GM18505 (cell line): ENCODE data around the gene KRTAP4-11.
"Not testable (repeated sequence)": the region's sequence is repeated elsewhere in the genome, so short reads cannot be mapped to it uniquely, and the experiment has no call there.

ENCODE experiments used
- ATAC-seq: cut with Tn5 transposase; IDR thresholded peaks from one replicate; pipeline ENCODE4 v1.9.1; 2021; ENCODE audit not compliant: unreplicated experiment
- POLR2A ChIP-seq: IDR thresholded peaks from 4 replicates; pipeline ENCODE4 v1.6.1; 2011; ENCODE audit warnings: borderline replicate concordance; ENCODE audit not compliant: insufficient read depth, insufficient read length; ENCODE audit errors: extremely low read depth

Gene KRTAP4-11

DNA sequence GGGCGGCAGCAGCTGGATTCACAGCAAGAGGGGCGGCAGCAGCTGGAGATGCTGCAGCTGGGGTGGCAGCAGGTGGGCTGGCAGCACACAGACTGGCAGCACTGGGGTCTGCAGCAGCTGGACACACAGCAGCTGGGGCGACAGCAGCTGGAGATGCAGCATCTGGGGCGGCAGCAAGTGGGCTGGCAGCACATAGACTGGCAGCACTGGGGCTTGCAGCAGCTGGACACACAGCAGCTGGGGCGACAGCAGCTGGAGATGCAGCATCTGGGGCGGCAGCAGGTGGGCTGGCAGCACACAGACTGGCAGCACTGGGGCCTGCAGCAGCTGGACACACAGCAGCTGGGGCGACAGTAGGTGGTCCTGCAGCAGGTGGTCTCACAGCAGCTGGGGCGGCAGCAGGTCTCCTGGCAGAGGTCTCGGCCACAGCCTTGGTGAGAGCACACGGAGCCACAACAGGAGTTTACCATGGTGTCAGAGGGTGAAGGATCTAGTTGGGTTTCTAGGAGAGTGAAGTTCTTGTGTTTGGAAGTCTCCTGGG is at the start of gene KRTAP4-11:
Gene KRTAP4-11 (minus strand): TSS at position 528 of the 541 bp plus-strand sequence. CDS start 58 bp downstream, at position 470.
- not testable (repeated sequence) for ATAC-seq

DNA sequence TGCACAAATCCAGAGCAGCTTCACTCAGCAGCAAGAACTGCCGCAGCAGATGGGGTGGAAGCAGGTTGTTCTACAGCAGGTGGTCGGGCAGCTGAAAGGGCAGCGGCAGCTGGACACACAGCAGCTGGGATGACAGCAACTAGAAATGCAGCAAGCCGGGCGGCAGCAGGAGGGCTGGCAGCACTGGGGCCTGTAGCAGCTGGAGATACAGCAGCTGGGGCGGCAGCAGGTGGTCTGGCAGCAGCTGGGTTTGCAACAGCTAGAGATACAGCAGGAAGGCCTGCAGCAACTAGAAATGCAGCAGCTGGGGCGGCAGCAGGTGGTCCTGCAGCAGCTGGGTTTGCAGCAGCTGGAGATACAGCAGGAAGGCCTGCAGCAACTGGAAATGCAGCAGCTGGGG is 49.4 kb upstream of the KRTAP4-11 start:
- no peak for TF ChIP-seq POLR2A

DNA sequence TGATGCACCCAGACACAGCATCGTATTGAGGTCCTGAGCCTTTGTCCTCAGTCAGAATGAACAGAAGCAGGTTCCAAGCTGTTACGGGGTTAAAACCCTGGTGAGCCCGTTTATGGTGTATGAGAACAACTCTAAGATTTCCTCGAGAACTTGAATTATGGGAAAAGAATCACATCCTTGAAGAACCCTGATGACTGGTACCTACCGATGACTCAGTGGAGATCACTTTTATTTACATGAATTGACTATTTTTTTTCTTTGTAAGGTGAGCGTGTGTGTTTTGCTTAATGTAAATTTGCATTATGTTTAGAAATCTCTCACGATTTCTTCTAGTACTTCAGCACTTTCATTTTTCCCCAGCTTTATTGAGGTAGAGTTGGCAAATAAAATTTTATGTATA is 45.7 kb upstream of the KRTAP4-11 start:
- no peak for ATAC-seq
- no peak for TF ChIP-seq POLR2A

More for the DNA sequence above, 49.4 kb upstream of the KRTAP4-11 start:
- no peak for ATAC-seq

DNA sequence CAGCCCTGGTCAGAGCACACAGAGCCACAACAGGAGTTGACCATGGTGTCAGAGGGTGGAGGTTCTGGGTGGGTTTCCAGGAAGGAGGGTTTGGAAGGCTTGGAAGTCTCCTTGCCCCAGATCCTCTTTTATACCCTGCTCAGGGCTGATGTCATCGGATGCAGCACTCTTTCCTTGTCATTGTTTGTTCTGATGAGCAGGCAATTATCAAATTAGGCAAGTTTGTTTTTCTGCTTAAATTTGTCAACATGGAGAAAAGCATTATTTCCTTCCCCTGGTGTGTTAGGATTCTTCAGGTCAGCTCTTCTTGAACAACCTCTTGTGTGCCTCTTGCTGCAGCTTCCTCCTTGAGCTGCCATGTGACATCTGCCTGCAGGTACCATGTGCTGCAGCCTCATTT is 42.5 kb upstream of the KRTAP4-11 start, which contains the start of gene KRTAP4-4:
Gene KRTAP4-4 (minus strand): TSS at position 101 of the 400 bp plus-strand sequence. CDS start 57 bp downstream, at position 44.
- ATAC-seq: no peak
- TF ChIP-seq POLR2A: no peak

DNA sequence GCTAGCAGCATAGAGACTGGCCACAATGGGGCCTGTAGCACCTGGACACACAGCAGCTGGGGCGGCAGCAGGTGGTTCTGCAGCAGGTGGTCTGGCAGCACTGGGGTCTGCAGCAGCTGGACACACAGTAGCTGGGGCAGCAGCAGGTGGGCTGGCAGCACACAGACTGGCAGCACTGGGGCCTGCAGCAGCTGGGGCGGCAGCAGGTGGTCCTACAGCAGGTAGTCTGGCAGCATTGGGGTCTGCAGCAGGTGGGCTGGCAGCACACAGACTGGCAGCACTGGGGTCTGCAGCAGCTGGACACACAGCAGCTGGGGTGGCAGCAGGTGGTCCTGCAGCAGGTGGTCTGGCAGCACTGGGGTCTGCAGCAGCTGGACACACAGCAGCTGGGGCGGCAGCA is 42.0 kb upstream of the KRTAP4-11 start:
- not testable (repeated sequence) for ATAC-seq

DNA sequence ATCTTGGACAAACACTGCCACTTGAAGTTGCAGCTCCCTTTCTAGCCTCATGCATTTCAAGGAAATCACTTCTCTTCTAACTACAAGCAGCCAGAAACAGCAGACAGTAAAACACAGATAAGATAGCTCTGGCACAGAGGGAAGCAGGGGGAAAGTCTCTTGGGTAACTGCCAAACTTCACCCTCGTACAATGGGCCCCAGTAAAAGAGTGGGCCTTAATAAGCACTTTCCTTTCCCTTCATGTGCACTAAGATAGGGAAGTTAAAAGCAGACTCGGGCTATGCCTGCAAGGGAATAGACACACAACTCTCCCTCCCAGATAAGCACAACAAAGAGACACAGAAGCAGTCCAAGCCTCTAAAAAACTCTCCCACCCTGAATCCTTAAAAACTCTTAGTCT is 35.7 kb upstream of the KRTAP4-11 start:
- no peak for TF ChIP-seq POLR2A
- ATAC-seq: no peak

DNA sequence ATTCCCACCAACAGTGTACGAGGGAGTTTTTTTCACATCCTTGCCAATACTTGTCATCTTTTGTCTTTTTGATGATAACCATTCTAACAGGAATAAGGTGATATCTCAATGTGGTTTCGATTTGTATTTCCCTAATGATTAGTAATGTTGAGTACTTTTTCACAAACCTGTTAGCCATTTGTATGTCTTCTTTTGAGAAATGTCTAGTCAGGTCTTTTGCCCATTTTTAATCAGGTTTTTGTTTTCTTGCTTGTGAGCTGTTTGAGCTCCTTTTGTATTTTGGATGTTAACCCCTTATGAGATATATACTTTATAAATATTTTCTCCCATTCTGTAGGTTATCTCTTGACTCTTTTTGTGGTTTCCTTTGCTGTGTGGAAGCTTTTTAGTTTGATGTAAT is 33.4 kb upstream of the KRTAP4-11 start:
- no peak for ATAC-seq
- TF ChIP-seq POLR2A: no peak

DNA sequence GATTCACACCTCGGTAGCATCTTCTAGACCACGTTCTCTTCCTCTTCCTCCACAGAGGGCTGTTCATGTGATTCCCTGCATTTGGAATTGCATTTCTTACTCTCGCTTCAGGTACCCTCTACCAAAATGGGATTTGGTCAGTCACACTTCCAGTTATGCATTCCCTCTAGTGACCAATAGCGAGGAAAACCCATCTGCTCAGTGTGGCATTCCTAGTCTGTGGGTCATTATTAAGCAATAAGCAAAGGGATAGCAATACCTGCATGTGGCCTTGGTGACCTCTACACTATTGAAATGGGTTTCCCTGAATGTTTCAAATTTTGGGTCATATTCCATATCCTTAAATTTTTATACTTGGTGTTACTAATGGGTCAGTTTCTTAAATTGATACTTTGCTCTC is 31.9 kb upstream of the KRTAP4-11 start:
- no peak for TF ChIP-seq POLR2A
- ATAC-seq: no peak

DNA sequence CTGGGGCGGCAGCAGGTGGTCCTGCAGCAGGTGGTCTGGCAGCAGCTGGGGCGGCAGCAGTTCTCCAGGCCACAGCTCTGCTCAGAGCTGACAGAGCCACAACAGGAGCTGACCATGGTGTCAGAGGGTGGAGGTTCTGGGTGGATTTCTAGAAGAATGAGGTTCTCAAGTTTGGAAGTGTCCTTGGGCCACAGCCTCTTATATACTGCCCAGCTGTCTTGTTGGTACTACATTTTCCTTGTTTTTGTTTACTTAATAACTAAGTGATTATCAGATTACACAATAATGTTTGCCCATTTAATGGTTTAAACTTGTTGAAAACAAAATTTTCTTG is 31.4 kb upstream of the KRTAP4-11 start, which contains the start of gene KRTAP4-5:
Gene KRTAP4-5 (minus strand): TSS at position 174 of the 334 bp plus-strand sequence. CDS start 58 bp downstream, at position 116.
- TF ChIP-seq POLR2A: no peak
- no peak for ATAC-seq

DNA sequence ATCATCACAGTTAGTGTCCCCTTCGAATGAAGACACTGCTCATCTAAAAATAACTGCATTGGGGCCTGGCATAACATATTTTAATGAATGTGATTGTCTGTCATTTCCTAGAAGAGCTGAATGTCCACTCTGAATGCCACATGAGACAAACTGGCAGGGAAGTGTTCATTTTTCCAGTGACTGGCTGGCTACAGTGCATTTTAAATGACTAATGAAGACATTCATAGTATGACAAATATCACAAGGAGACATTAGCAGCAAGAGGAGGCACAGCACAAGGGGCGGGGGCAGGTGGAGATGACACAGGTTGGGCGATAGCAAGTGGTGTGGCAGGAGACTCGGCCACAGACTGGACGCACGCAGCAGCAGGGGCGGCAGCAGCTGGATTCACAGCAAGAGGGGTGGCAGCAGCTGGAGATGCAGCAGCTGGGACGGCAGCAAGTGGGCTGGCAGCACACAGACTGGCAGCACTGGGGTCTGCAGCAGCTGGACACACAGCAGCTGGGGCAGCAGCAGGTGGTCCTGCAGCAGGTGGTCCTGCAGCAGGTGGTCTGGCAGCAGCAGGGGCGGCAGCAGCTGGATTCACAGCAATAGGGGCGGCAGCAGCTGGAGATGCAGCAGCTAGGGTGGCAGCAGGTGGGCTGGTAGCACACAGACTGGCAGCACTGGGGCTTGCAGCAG is 30.9 kb upstream of the KRTAP4-11 start:
- ATAC-seq: not testable (repeated sequence)

DNA sequence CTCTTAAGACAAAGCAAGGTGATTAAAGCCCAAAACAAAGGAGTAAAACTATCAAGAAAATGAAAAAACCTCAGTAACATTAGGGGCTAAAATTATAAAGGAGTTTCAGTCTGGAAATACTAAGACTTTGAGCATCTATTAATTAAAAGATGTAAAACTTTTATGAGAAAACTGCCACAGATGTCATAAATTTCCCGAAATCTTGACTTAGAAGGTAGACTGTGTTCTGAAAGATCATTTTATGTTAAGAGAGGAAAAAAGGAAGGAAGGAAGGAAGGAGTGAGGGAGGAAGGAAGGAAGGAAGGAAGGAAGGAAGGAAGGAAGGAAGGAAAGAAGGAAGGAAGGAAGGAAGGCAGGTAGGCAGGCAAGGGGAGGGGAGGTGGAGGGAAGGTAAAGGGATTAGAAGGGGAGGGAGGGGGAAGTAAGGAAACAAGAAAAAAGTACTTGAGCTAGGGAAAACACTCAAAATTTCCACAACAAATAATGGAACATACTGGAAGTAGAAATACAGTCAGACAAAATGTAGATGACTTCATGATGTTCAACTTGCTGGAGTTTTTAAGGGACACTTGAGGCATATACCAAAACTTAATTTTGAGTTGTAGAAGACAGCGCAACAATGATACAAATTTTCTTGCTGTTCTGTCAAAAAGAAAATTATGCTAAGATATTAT is 29.5 kb upstream of the KRTAP4-11 start:
- no peak for TF ChIP-seq POLR2A
- ATAC-seq: no peak

DNA sequence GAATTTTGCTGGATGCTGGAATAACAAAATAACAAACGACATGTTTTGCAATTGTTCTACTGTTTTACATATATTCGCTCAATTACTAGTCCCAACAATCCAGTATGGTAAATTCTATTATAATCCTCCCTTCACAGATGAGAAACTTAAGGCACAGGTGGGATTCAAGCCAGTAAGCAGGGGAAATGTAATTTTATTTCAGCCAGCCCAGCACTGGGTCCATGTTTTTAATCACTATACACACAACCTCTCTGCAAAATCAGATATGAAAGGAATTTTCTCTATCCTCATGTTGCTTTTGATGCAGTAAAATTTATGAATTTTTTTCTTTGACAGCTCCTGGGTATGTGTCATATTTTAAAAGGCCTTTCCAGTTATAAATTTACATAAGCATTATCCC is 27.1 kb upstream of the KRTAP4-11 start:
- no peak for ATAC-seq

DNA sequence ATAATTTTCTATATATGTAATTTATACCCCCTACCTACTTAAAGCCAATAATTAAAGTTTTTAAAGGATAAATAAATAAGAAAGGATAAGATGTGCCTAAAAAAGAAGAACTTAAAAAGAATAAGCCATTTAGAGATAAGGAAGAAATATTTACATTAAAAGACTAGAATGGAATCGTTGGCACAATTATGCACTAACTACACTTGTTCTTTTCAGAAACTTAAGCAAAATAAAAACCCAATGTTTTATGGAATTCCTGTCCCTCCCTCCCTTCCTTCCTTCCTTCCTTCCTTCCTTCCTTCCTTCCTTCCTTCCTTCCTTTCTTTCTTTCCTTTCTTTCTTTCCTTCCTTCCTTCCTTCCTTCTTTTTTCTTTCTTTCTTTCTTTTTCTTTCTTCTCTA is 26.7 kb upstream of the KRTAP4-11 start:
- no peak for ATAC-seq
- no peak for TF ChIP-seq POLR2A

More for the DNA sequence above, 27.1 kb upstream of the KRTAP4-11 start:
- no peak for TF ChIP-seq POLR2A

DNA sequence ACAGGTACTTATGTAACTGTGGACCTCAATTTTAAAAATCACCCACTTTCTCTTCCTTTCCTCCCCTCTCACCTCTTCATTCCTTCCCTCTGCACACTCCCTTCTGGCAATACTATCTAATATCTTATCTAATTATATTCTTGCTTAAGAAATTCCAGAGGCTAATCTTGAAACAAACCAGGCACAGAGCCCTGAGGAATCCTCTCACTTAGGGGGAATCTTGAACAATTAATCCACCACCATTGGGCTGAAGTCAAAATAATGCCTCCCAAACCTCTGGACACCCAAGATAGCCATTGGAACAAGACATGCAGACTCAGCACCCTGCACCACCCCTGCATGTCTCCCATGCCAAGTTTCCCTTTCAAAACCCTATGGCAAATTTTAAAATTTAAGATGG is 23.2 kb upstream of the KRTAP4-11 start:
- no peak for ATAC-seq
- no peak for TF ChIP-seq POLR2A
